SH-SY5Y (cell line): Measurements from ENCODE around the gene TNFAIP3.

Experiments used
- GATA2 ChIP-seq: IDR thresholded peaks from 2 replicates; pipeline ENCODE4 v1.6.1; 2011; ENCODE audit warnings: mild to moderate bottlenecking, low read depth, low read length
- GATA3 ChIP-seq: IDR thresholded peaks from 2 replicates; pipeline ENCODE4 v1.6.1; 2011; ENCODE audit warnings: low read depth, mild to moderate bottlenecking, low read length, moderate library complexity

- TF ChIP-seq GATA3 (no peak), GATA2 (no peak)
These were observed 35.6 kb downstream of the TNFAIP3 start for GRCh38 chr6:137902699-137903098.
